WTC11 (cell line): Measurements from ENCODE around the gene C1QTNF1.

Experiments used
- ATF1 ChIP-seq: sonication (generic); formaldehyde crosslinking; IDR thresholded peaks from 2 replicates; pipeline ENCODE4 v1.8.1; 2023; ENCODE audit warnings: mild to moderate bottlenecking, moderate library complexity, missing genetic modification reagents
- ELF4 ChIP-seq: sonication (generic); formaldehyde crosslinking; IDR thresholded peaks from 2 replicates; pipeline ENCODE4 v1.8.1; 2022; ENCODE audit warnings: low read depth, mild to moderate bottlenecking, moderate library complexity, missing genetic modification reagents
- ESRRA ChIP-seq: sonication (generic); formaldehyde crosslinking; IDR thresholded peaks from 2 replicates; pipeline ENCODE4 v1.8.1; 2022; ENCODE audit warnings: mild to moderate bottlenecking, missing genetic modification reagents, borderline replicate concordance
- FOXJ3 ChIP-seq: sonication (generic); formaldehyde crosslinking; IDR thresholded peaks from 2 replicates; pipeline ENCODE4 v1.9.0; 2021; ENCODE audit warnings: missing genetic modification reagents, mild to moderate bottlenecking, borderline replicate concordance
- SMAD3 ChIP-seq: sonication (generic); formaldehyde crosslinking; IDR thresholded peaks from 2 replicates; pipeline ENCODE4 v1.8.0; 2022; ENCODE audit warnings: missing genetic modification reagents, mild to moderate bottlenecking, borderline replicate concordance
- TP53 ChIP-seq: sonication (generic); formaldehyde crosslinking; IDR thresholded peaks from 2 replicates; pipeline ENCODE4 v1.8.1; 2023; ENCODE audit warnings: mild to moderate bottlenecking, missing genetic modification reagents
- ZBTB21 ChIP-seq: sonication (generic); formaldehyde crosslinking; IDR thresholded peaks from 2 replicates; pipeline ENCODE4 v1.8.1; 2023; ENCODE audit warnings: mild to moderate bottlenecking, missing genetic modification reagents, borderline replicate concordance
- ZNF317 ChIP-seq: sonication (generic); formaldehyde crosslinking; IDR thresholded peaks from 2 replicates; pipeline ENCODE4 v1.8.1; 2023; ENCODE audit warnings: low read depth, mild to moderate bottlenecking, moderate library complexity, missing genetic modification reagents, borderline replicate concordance
- TF ChIP-seq, protein P1 (sequence below): fragments of 200-600 bp; IDR thresholded peaks from 2 replicates; pipeline ENCODE4 v1.8.0; 2022; ENCODE audit warnings: antibody characterized with exemption
- TF ChIP-seq, protein P2 (sequence below): sonication (generic); formaldehyde crosslinking; IDR thresholded peaks from 2 replicates; pipeline ENCODE4 v1.8.1; 2023; ENCODE audit warnings: mild to moderate bottlenecking, moderate library complexity, missing genetic modification reagents
- TF ChIP-seq, protein P3 (sequence below): sonication (generic); formaldehyde crosslinking; IDR thresholded peaks from 2 replicates; pipeline ENCODE4 v1.8.1; 2022; ENCODE audit warnings: low read depth, missing genetic modification reagents, borderline replicate concordance
- TF ChIP-seq, protein P4 (sequence below): sonication (generic); formaldehyde crosslinking; conservative IDR thresholded peaks from 2 replicates; pipeline ENCODE4 v1.8.1; 2022; ENCODE audit warnings: mild to moderate bottlenecking, missing genetic modification reagents

DNA sequence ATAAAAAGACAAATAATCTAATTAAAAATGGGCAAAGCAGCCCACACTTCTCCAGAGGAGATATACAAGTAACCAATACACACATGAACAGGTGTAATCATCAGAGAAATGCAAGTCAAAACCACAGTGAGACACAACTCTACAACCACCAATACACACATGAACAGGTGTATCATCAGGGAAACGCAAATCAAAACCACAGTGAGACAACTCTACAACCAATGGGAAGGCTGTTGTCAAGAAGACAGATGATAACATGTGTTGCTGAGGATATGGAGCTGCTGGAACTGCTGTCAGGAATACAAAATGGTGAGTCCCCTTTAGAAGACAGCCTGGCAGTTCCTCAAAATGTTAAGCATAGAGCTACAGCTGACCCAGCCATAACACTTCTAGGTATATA is 28.2 kb downstream of the C1QTNF1 start:
- no peak for TF ChIP-seq TP53 (CRISPR knock-in tag)
- TF ChIP-seq, protein P1, sequence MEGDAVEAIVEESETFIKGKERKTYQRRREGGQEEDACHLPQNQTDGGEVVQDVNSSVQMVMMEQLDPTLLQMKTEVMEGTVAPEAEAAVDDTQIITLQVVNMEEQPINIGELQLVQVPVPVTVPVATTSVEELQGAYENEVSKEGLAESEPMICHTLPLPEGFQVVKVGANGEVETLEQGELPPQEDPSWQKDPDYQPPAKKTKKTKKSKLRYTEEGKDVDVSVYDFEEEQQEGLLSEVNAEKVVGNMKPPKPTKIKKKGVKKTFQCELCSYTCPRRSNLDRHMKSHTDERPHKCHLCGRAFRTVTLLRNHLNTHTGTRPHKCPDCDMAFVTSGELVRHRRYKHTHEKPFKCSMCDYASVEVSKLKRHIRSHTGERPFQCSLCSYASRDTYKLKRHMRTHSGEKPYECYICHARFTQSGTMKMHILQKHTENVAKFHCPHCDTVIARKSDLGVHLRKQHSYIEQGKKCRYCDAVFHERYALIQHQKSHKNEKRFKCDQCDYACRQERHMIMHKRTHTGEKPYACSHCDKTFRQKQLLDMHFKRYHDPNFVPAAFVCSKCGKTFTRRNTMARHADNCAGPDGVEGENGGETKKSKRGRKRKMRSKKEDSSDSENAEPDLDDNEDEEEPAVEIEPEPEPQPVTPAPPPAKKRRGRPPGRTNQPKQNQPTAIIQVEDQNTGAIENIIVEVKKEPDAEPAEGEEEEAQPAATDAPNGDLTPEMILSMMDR, result no peak
- TF ChIP-seq FOXJ3, result no peak
- TF ChIP-seq ESRRA (CRISPR knock-in tag), result no peak
- TF ChIP-seq, protein P2, sequence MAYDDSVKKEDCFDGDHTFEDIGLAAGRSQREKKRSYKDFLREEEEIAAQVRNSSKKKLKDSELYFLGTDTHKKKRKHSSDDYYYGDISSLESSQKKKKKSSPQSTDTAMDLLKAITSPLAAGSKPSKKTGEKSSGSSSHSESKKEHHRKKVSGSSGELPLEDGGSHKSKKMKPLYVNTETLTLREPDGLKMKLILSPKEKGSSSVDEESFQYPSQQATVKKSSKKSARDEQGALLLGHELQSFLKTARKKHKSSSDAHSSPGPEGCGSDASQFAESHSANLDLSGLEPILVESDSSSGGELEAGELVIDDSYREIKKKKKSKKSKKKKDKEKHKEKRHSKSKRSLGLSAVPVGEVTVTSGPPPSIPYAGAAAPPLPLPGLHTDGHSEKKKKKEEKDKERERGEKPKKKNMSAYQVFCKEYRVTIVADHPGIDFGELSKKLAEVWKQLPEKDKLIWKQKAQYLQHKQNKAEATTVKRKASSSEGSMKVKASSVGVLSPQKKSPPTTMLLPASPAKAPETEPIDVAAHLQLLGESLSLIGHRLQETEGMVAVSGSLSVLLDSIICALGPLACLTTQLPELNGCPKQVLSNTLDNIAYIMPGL, result no peak
- TF ChIP-seq ATF1 (CRISPR knock-in tag), result no peak
- TF ChIP-seq, protein P3, sequence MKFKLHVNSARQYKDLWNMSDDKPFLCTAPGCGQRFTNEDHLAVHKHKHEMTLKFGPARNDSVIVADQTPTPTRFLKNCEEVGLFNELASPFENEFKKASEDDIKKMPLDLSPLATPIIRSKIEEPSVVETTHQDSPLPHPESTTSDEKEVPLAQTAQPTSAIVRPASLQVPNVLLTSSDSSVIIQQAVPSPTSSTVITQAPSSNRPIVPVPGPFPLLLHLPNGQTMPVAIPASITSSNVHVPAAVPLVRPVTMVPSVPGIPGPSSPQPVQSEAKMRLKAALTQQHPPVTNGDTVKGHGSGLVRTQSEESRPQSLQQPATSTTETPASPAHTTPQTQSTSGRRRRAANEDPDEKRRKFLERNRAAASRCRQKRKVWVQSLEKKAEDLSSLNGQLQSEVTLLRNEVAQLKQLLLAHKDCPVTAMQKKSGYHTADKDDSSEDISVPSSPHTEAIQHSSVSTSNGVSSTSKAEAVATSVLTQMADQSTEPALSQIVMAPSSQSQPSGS (CRISPR knock-in tag), result no peak
- no peak for TF ChIP-seq SMAD3 (CRISPR knock-in tag)
- TF ChIP-seq, protein P4, sequence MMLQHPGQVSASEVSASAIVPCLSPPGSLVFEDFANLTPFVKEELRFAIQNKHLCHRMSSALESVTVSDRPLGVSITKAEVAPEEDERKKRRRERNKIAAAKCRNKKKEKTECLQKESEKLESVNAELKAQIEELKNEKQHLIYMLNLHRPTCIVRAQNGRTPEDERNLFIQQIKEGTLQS (CRISPR knock-in tag), result no peak
- TF ChIP-seq ELF4 (CRISPR knock-in tag), result no peak
- TF ChIP-seq ZNF317 (CRISPR knock-in tag), result no peak
- TF ChIP-seq ZBTB21 (CRISPR knock-in tag), result no peak
